NCI-H748 treated with DMSO at 0.1 percent for 48 hours (cell line): ENCODE measurements around the gene VPS16.

Experiments
- DNase-seq: peaks from one replicate; lab custom pipeline; 2025; lab: John Stamatoyannopoulos, UW

VPS16 gene

DNA sequence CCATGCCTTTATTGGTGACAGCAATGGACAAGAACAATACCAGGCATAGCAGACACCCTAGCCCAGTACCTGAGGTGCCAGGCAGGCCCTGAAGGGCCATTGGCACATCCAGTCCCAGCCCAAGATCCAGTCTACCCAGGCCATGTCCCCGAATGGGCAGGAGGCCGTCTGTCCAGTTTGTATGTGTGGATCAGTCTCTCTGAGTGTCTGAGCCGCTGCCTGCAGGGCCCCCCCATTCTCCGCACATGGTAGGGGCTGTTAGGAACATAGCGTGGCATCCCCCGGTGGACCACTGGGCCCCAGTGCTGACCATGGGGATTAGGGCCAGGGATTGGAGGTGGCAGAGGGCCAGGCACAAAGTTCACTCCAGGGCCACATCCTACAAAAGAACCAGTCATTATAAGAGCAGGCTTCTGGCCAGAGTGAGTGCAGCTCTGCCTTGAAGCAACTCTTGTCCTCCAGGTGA is 5.2 kb upstream of the VPS16 start:
- DNase-seq: no peak

DNA sequence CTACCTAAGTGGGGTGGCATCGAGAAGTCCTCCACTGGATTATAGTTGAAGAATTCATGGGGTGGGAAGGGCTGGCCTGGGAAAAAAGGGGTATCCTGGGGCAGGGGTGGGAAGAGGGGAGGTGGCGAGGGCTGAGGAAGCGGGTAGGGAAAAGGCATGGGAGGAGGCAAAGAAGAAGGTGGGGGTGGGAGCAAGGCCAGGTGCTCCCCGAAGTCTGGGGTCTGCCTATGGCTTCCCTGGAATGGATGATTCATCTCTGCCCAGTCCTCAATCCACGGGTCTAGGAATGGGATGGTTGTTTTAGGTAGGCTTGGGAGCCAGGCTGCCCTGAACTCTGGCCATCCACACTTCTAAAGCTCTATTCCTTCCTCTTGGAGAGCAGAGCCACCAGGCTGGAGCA is 4.5 kb upstream of the VPS16 start:
- DNase-seq: no peak

- no peak for DNase-seq
Observed at GRCh38 chr20:2837221-2837960, 3.2 kb upstream of the VPS16 start.

- no peak for DNase-seq
Observed at GRCh38 chr20:2838170-2838797, 2.3 kb upstream of the VPS16 start.

DNA sequence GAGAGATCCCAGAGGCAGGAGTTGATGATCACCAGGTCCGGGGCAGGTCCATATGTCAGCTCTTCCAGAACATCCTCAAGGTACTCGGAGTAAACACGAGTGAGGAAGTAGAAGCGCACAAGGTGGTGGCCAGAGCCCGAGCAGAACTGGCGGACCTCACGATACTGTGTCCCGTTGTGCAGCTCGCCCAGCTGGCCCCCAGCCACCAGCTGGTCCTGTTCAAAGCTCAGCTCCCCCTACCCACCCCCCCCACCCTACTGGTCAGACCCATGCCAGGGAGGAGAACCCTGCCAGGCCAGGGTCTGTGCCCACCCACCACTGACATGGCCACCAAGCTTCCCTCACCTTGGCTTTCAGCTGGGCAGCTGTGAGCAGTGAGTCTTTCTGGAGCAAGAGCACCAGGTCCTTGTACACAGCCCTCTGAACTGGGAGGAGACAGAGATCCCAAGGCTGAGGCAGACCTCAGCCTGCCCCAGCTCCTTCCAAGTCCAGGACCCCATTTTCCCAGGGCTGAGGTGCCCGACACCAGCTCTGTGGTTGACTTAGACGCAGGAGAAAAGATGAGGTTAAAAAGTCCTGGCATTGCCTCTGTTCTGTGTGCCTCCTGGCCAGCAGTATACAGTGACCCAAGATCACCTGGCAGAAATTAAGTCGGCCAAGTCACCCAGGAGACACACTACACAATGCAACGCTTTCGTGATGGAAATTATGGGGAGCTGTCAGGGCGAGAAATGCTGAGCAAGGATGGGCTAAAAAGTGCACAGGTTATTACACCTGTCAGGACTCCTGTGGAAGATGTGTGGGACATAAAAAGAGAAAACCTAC is 1.5 kb upstream of the VPS16 start:
- no peak for DNase-seq

- no peak for DNase-seq
Observed at GRCh38 chr20:2839732-2840137, 810 bp upstream of the VPS16 start.

- DNase-seq: no peak
Observed at GRCh38 chr20:2840967-2841531, 504 bp downstream of the VPS16 start.

GRCh38 chr20:2845607-2846006 is 5.1 kb downstream of the VPS16 start:
- no peak for DNase-seq

DNA sequence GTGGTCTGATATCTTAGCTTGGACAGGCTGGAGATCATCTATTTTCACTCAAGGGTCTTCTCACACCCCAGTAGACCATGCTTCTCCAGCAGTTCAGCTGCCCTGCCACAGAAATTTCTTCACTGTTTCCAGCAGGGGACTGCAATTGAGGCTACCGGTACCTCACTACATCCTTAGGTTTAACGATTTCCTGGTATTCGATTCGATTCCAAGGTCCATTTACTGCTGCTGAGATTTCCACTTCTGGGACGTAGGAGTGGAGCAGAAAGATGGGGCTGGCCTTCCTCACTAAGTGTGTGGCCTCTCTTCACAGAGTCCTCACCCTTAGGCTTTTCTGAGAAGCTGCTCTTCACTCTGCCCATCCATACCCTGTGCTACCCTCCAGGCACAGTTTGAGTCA is 6.2 kb downstream of the VPS16 start:
- no peak for DNase-seq

GRCh38 chr20:2847802-2848201 is 7.3 kb downstream of the VPS16 start:
- no peak for DNase-seq

DNA sequence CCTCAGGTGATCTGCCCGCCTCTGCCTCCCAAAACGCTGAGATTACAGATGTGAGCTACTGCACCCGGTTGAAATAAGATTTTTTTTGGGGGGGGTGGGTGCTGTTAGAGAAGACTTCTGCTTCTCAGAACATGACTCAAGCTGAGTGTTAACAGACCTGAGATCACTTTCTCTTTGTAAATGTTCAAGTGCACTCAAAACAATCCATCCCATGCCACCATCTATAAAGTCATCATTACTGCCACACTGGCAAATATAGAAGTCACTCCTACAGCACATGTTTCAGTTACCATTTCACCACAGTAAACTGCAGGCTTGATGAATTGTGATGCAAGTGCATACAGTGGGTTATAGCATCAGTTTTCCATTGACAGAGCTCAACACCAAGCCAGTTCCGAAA is 9.0 kb downstream of the VPS16 start:
- no peak for DNase-seq

- no peak for DNase-seq
Observed at GRCh38 chr20:2851086-2851485, 10.5 kb downstream of the VPS16 start.

DNA sequence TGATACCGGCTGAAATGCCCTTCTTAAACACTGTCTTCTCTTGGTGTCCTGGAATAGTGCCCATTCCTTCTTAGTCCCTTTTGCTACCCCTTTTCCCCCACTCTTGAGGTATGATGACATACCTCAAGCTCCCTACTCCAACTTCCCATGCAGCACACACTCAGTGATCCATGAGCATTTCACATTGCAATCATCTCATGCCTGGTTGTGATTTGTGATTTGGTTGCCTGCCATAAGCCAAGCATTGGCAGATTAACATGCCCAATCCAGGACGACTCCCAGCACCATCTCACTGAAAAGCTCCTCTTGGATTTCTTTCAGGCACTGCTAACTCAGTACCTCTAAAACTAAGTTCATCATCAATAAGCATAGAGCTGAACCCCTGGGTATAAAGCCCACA is 18.0 kb downstream of the VPS16 start:
- no peak for DNase-seq

DNA sequence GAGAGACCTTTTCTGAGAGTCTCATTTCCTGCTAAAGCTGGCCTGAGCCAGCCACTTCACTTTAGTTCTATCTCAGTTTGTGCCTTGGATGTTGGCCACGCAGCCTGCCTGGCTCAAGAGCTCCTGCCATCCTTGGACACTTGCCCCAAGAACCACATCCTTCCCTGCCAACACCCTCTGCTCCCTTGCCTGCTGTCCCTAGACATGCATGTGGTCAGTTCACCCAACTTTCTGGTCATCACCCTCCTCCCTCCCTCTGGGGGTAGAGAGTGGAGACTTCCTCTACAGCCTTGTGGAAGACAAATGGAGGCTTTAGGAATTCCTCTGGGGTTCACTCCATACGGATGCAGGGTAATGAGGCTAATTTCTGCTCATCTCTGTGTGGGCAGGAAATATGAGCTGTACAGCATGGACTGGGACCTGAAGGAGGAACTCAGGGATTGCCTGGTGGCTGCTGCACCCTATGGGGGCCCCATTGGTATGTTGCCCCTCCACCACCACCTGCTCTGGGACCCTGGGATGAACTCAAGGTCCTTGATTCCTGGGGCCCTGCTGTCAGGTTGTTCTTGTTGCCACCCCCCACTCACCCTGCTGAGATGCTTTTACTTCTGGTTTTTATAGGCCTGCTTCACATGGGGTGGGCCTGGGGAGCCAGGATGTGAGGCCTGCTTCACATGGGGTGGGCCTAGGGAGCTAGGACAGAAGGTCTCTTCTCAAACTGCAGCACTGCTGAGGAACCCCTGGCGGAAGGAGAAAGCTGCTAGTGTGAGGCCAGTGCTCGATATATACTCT is 19.0 kb downstream of the VPS16 start:
- DNase-seq: no peak

GRCh38 chr20:2864626-2865025 is 24.1 kb downstream of the VPS16 start:
- no peak for DNase-seq

DNA sequence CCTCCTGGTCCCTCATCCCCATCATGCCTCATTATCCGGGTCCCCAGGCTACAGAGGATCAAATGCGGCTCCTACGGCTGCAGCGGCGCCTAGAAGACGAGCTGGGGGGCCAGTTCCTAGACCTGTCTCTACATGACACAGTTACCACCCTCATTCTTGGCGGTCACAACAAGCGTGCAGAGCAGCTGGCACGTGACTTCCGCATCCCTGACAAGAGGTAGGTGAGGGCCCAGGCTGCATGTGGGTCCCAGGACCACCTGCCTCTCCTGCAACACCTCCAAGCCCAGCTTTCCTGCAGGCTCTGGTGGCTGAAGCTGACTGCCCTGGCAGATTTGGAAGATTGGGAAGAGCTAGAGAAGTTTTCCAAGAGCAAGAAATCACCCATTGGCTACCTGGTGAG is 24.6 kb downstream of the VPS16 start:
- DNase-seq: no peak

GRCh38 chr20:2865630-2866029 is 25.1 kb downstream of the VPS16 start:
- DNase-seq: no peak

GRCh38 chr20:2866236-2866635 is 25.7 kb downstream of the VPS16 start:
- no peak for DNase-seq

- DNase-seq: no peak
Observed at GRCh38 chr20:2867081-2867864, 26.7 kb downstream of the VPS16 start.

GRCh38 chr20:2869381-2869780 is 28.8 kb downstream of the VPS16 start:
- DNase-seq: no peak

DNA sequence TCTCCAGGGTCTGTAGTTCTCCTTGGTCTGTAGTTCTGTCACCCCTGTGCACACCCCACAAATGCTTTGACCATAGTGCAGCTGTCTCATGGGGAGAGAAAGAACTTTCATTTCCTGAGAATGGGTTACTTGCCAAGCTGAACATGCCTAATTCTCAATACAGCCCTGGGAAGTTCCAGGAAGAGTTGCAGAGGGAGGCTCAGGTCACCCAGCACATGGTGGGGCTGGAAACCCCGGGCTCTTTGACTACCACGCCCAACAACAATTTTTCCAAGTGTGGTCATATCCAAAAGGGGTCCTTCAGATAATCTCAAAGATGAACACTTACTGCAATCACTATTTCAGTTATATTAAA is 30.5 kb downstream of the VPS16 start:
- DNase-seq: no peak
